A549 (cell line): ENCODE measurements around the gene FKBP2.

Experiments used
- RFX5 ChIP-seq: fragments of 450-650 bp; IDR thresholded peaks from 2 replicates; pipeline ENCODE4 v1.7.1; 2014; ENCODE audit warnings: antibody characterized with exemption, mild to moderate bottlenecking, moderate library complexity
- ZC3H11A ChIP-seq: fragments of 450-650 bp; IDR thresholded peaks from 2 replicates; pipeline ENCODE4 v1.6.1; 2014; ENCODE audit warnings: antibody characterized with exemption, mild to moderate bottlenecking
- TF ChIP-seq, protein P1 (sequence below): fragments of >200 bp; sonication (Bioruptor Twin); formaldehyde crosslinking; IDR thresholded peaks from 3 replicates; pipeline ENCODE4 v1.5.1; 2016

DNA sequence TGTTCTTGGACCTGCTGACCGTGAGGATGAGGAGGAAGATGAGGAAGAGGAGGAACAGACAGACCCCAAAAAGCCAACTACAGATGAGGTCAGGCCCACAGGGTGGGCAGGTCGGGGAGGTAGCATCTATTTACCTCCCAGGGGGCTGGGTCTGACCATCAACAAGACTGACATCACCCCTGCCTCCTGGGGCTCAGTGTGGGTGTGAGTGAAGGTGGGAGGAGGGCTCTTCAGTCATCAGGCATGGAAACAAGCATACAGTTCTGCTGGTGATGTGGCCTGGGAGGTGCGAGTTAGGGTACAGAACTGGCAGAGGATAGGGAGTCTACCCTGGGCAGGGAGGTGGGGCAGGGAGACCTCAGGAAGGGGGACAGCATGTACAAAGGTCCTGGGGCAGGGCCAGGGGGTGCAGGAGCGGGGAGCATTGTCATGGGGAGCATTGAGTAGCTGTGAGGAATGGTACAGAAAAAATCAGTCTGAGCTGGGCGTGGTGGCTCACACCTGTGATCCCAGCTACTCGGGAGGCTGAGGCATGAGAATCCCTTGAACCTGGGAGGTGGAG is 19.3 kb downstream of the FKBP2 start:
- no peak for TF ChIP-seq ZC3H11A
- no peak for TF ChIP-seq RFX5
- TF ChIP-seq, protein P1, sequence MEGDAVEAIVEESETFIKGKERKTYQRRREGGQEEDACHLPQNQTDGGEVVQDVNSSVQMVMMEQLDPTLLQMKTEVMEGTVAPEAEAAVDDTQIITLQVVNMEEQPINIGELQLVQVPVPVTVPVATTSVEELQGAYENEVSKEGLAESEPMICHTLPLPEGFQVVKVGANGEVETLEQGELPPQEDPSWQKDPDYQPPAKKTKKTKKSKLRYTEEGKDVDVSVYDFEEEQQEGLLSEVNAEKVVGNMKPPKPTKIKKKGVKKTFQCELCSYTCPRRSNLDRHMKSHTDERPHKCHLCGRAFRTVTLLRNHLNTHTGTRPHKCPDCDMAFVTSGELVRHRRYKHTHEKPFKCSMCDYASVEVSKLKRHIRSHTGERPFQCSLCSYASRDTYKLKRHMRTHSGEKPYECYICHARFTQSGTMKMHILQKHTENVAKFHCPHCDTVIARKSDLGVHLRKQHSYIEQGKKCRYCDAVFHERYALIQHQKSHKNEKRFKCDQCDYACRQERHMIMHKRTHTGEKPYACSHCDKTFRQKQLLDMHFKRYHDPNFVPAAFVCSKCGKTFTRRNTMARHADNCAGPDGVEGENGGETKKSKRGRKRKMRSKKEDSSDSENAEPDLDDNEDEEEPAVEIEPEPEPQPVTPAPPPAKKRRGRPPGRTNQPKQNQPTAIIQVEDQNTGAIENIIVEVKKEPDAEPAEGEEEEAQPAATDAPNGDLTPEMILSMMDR, result no peak
